Measurements from ENCODE around the gene PCP2. TPM values are rescaled to one million over a fixed set of nuclear protein-coding genes. Genes with fewer than 3 reads are reported as not detected.
"Not testable (repeated sequence)": the region's sequence is repeated elsewhere in the genome, so short reads cannot be mapped to it uniquely, and the experiment has no call there.

The PCP2 gene
- total and polyA plus RNA-seq, 5 donors from 2014 or later, result 0.44 to 2.4 (median 0.86) TPM; not detected in 2

GRCh38 chr19:7646426-7646700 is 12.8 kb upstream of the PCP2 start:
- Mint-ChIP-seq H3K4me1 (peaks cover 0 to 4% (median 1%) of the 10 kb centered on the region in 4 donors), H3K36me3 (peaks cover 8% of the 10 kb centered on the region), H3K27me3 (no peaks in the 10 kb centered on the region), H3K27ac (no peak overlapping the region), H3K9me3 (no peaks in the 10 kb centered on the region), H3K4me3 (no peak overlapping the region)
- Histone ChIP-seq H3K4me1 (ENCODE audit: control insufficient read depth, insufficient read depth, low read length, poor library complexity, severe bottlenecking) (no peaks in the 10 kb centered on the region), H3K9me3 (ENCODE audit: control insufficient read depth in 2 of 2, low read length in 2 of 2) (no peaks in the 10 kb centered on the region), H3K27ac (ENCODE audit: insufficient read depth, low read length, poor library complexity, severe bottlenecking) (no peak overlapping the region), H3K27me3 (ENCODE audit: control insufficient read depth, insufficient read depth, low read length) (no peaks in the 10 kb centered on the region), H3K4me3 (ENCODE audit: low read depth, low read length) (no peak overlapping the region), H3K36me3 (ENCODE audit: control insufficient read depth, insufficient read depth, low read length) (peaks cover 6% of the 10 kb centered on the region)
- DNase-seq, result no peak
- no peak for ATAC-seq (ENCODE audit: low read depth in 2 of 2)

GRCh38 chr19:7645656-7646425 is 12.3 kb upstream of the PCP2 start:
- Histone ChIP-seq H3K27me3 (ENCODE audit: control insufficient read depth, insufficient read depth, low read length) (no peaks in the 10 kb centered on the region), H3K4me3 (ENCODE audit: low read depth, low read length) (no peak overlapping the region), H3K4me1 (ENCODE audit: control insufficient read depth, insufficient read depth, low read length, poor library complexity, severe bottlenecking) (no peaks in the 10 kb centered on the region), H3K9me3 (ENCODE audit: control insufficient read depth in 2 of 2, low read length in 2 of 2) (no peaks in the 10 kb centered on the region), H3K27ac (ENCODE audit: insufficient read depth, low read length, poor library complexity, severe bottlenecking) (no peak overlapping the region), H3K36me3 (ENCODE audit: control insufficient read depth, insufficient read depth, low read length) (peaks cover 6% of the 10 kb centered on the region)
- DNase-seq, result no peak
- Mint-ChIP-seq H3K27me3 (no peaks in the 10 kb centered on the region), H3K9me3 (no peaks in the 10 kb centered on the region), H3K4me3 (no peak overlapping the region), H3K27ac (no peak overlapping the region), H3K4me1 (peaks cover 0 to 4% (median 1%) of the 10 kb centered on the region in 4 donors), H3K36me3 (peaks cover 8% of the 10 kb centered on the region)
- ATAC-seq (ENCODE audit: low read depth in 2 of 2), result no peak

- H3K4me3 Mint-ChIP-seq, result no peak overlapping the region
Measured at GRCh38 chr19:7645163-7645562, 11.6 kb upstream of the PCP2 start.

GRCh38 chr19:7644550-7644877 is 11.0 kb upstream of the PCP2 start:
- Histone ChIP-seq H3K27ac (ENCODE audit: insufficient read depth, low read length, poor library complexity, severe bottlenecking) (no peak overlapping the region), H3K36me3 (ENCODE audit: control insufficient read depth, insufficient read depth, low read length) (peaks cover 12% of the 10 kb centered on the region), H3K4me1 (ENCODE audit: control insufficient read depth, insufficient read depth, low read length, poor library complexity, severe bottlenecking) (no peaks in the 10 kb centered on the region), H3K27me3 (ENCODE audit: control insufficient read depth, insufficient read depth, low read length) (no peaks in the 10 kb centered on the region), H3K4me3 (ENCODE audit: low read depth, low read length) (no peak overlapping the region), H3K9me3 (ENCODE audit: control insufficient read depth in 2 of 2, low read length in 2 of 2) (no peaks in the 10 kb centered on the region)
- ATAC-seq (ENCODE audit: low read depth in 2 of 2) (no peak), DNase-seq (no peak)
- H3K4me1 Mint-ChIP-seq, result peaks cover 0 to 13% (median 4%) of the 10 kb centered on the region in 4 donors
- H3K27ac Mint-ChIP-seq, result no peak overlapping the region
- peaks cover 18% of the 10 kb centered on the region for H3K36me3 Mint-ChIP-seq
- H3K9me3 Mint-ChIP-seq, result no peaks in the 10 kb centered on the region
- H3K27me3 Mint-ChIP-seq, result no peaks in the 10 kb centered on the region
- no peak overlapping the region for H3K4me3 Mint-ChIP-seq

More at GRCh38 chr19:7645163-7645562, 11.6 kb upstream of the PCP2 start:
- H3K9me3 Mint-ChIP-seq, result no peaks in the 10 kb centered on the region
- peaks cover 0 to 7% (median 1%) of the 10 kb centered on the region in 4 donors for H3K4me1 Mint-ChIP-seq
- peaks cover 12% of the 10 kb centered on the region for H3K36me3 Mint-ChIP-seq
- ATAC-seq (ENCODE audit: low read depth in 2 of 2) (no peak), DNase-seq (no peak)
- Histone ChIP-seq H3K9me3 (ENCODE audit: control insufficient read depth in 2 of 2, low read length in 2 of 2) (no peaks in the 10 kb centered on the region), H3K27me3 (ENCODE audit: control insufficient read depth, insufficient read depth, low read length) (no peaks in the 10 kb centered on the region), H3K36me3 (ENCODE audit: control insufficient read depth, insufficient read depth, low read length) (peaks cover 6% of the 10 kb centered on the region), H3K4me1 (ENCODE audit: control insufficient read depth, insufficient read depth, low read length, poor library complexity, severe bottlenecking) (no peaks in the 10 kb centered on the region), H3K4me3 (ENCODE audit: low read depth, low read length) (no peak overlapping the region), H3K27ac (ENCODE audit: insufficient read depth, low read length, poor library complexity, severe bottlenecking) (no peak overlapping the region)
- H3K27ac Mint-ChIP-seq, result no peak overlapping the region
- H3K27me3 Mint-ChIP-seq, result no peaks in the 10 kb centered on the region

GRCh38 chr19:7643629-7644549 is 10.4 kb upstream of the PCP2 start:
- not testable (repeated sequence) for H3K27me3 Mint-ChIP-seq; H3K27me3 ChIP-seq (ENCODE audit: control insufficient read depth, insufficient read depth, low read length); ATAC-seq (ENCODE audit: low read depth in 2 of 2); H3K9me3 ChIP-seq (ENCODE audit: control insufficient read depth in 2 of 2, low read length in 2 of 2); H3K4me1 ChIP-seq (ENCODE audit: control insufficient read depth, insufficient read depth, low read length, poor library complexity, severe bottlenecking); H3K9me3 Mint-ChIP-seq; H3K27ac Mint-ChIP-seq; H3K27ac ChIP-seq (ENCODE audit: insufficient read depth, low read length, poor library complexity, severe bottlenecking); H3K4me3 ChIP-seq (ENCODE audit: low read depth, low read length); H3K4me3 Mint-ChIP-seq
- H3K36me3 ChIP-seq (ENCODE audit: control insufficient read depth, insufficient read depth, low read length), result peaks cover 16% of the 10 kb centered on the region
- Mint-ChIP-seq H3K36me3 (peaks cover 19% of the 10 kb centered on the region), H3K4me1 (peaks cover 0 to 17% (median 9%) of the 10 kb centered on the region in 4 donors)
- peak in 1 of 3 donors; percentile 22 for DNase-seq

GRCh38 chr19:7643031-7643415 is 9.5 kb upstream of the PCP2 start:
- H3K9me3 Mint-ChIP-seq, result no peaks in the 10 kb centered on the region
- ATAC-seq (ENCODE audit: low read depth in 2 of 2), result no peak
- Histone ChIP-seq H3K4me1 (ENCODE audit: control insufficient read depth, insufficient read depth, low read length, poor library complexity, severe bottlenecking) (peaks cover 12% of the 10 kb centered on the region), H3K27me3 (ENCODE audit: control insufficient read depth, insufficient read depth, low read length) (no peaks in the 10 kb centered on the region), H3K4me3 (ENCODE audit: low read depth, low read length) (no peak overlapping the region), H3K27ac (ENCODE audit: insufficient read depth, low read length, poor library complexity, severe bottlenecking) (no peak overlapping the region), H3K36me3 (ENCODE audit: control insufficient read depth, insufficient read depth, low read length) (peaks cover 16% of the 10 kb centered on the region), H3K9me3 (ENCODE audit: control insufficient read depth in 2 of 2, low read length in 2 of 2) (no peaks in the 10 kb centered on the region)
- H3K4me1 Mint-ChIP-seq, result peaks cover 0 to 24% (median 11%) of the 10 kb centered on the region in 4 donors
- H3K27ac Mint-ChIP-seq, result no peak overlapping the region
- H3K27me3 Mint-ChIP-seq, result no peaks in the 10 kb centered on the region
- H3K36me3 Mint-ChIP-seq, result peaks cover 19% of the 10 kb centered on the region
- no peak for DNase-seq
- no peak overlapping the region for H3K4me3 Mint-ChIP-seq

- Mint-ChIP-seq H3K27ac (no peak overlapping the region), H3K9me3 (no peaks in the 10 kb centered on the region)
Measured at GRCh38 chr19:7642295-7643030, 8.9 kb upstream of the PCP2 start.

More at GRCh38 chr19:7642295-7643030, 8.9 kb upstream of the PCP2 start:
- Histone ChIP-seq H3K4me3 (ENCODE audit: low read depth, low read length) (no peak overlapping the region), H3K27ac (ENCODE audit: insufficient read depth, low read length, poor library complexity, severe bottlenecking) (no peak overlapping the region), H3K4me1 (ENCODE audit: control insufficient read depth, insufficient read depth, low read length, poor library complexity, severe bottlenecking) (peaks cover 18% of the 10 kb centered on the region), H3K36me3 (ENCODE audit: control insufficient read depth, insufficient read depth, low read length) (peaks cover 16% of the 10 kb centered on the region), H3K9me3 (ENCODE audit: control insufficient read depth in 2 of 2, low read length in 2 of 2) (no peaks in the 10 kb centered on the region), H3K27me3 (ENCODE audit: control insufficient read depth, insufficient read depth, low read length) (no peaks in the 10 kb centered on the region)
- Mint-ChIP-seq H3K27me3 (no peaks in the 10 kb centered on the region), H3K4me3 (no peak overlapping the region), H3K4me1 (peaks cover 0 to 29% (median 11%) of the 10 kb centered on the region in 4 donors), H3K36me3 (peaks cover 16% of the 10 kb centered on the region)
- ATAC-seq (ENCODE audit: low read depth in 2 of 2), result no peak
- no peak for DNase-seq

All from CD4-positive, CD25-positive, alpha-beta regulatory T cell (primary cell).